CD4-positive, alpha-beta T cell treated with Interleukin-6 at 100 ng/mL for 8 hours (primary cell): ENCODE data around the gene SIGLEC6.

Experiments used
- DNase-seq: peaks from one replicate; pipeline ENCODE4 v3.0.0-alpha.2; 2020; ENCODE audit warnings: mixed read lengths, low spot score

Gene SIGLEC6

GRCh38 chr19:51473009-51473707 lies 58.3 kb downstream of the SIGLEC6 start:
- peak; percentile 70 for DNase-seq

- no peak for DNase-seq
Measured at GRCh38 chr19:51472607-51473006, 58.9 kb downstream of the SIGLEC6 start.

- no peak for DNase-seq
Measured at GRCh38 chr19:51471527-51471926, 59.9 kb downstream of the SIGLEC6 start.

GRCh38 chr19:51470966-51471365 lies 60.5 kb downstream of the SIGLEC6 start:
- no peak for DNase-seq

DNA sequence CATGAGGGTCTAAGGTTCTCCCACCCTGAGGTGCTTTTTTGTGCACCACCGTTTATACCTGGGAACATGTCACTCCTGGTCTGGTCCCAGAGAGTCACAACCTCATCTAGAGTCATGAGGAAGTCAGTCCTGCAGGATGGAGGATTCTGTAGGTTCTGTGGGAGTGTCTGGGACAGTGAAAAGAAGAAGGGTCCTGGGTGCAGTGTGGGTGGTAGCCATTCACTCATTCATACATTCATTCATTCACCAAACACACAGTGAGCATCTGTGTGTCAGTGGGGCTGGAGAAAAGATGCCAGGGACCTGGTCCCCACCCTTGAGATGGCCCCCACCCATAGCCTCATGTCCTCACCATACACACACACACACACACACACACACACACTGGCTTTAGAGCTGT lies 61.8 kb downstream of the SIGLEC6 start:
- no peak for DNase-seq

DNA sequence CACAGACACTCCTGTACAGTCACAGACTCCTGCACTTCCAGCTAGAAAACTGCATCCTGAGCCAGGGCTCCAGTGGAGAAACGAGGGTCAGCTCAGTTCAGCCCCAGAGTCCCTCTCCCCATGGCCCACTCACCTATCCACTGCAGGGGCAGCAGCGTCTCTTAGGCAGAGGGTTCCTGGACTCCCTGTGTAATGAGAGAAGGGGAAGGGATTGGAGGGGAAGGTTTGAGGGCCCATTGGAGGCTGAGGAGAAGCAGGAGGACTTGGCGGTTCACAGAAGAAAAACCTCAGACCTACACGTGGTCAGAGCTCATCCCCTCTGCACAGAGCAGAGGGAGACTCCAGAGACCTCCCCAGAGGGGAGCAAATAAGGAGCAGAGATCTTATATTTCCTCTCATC lies 62.3 kb downstream of the SIGLEC6 start:
- no peak for DNase-seq

GRCh38 chr19:51468545-51468920 lies 62.9 kb downstream of the SIGLEC6 start:
- no peak for DNase-seq

DNA sequence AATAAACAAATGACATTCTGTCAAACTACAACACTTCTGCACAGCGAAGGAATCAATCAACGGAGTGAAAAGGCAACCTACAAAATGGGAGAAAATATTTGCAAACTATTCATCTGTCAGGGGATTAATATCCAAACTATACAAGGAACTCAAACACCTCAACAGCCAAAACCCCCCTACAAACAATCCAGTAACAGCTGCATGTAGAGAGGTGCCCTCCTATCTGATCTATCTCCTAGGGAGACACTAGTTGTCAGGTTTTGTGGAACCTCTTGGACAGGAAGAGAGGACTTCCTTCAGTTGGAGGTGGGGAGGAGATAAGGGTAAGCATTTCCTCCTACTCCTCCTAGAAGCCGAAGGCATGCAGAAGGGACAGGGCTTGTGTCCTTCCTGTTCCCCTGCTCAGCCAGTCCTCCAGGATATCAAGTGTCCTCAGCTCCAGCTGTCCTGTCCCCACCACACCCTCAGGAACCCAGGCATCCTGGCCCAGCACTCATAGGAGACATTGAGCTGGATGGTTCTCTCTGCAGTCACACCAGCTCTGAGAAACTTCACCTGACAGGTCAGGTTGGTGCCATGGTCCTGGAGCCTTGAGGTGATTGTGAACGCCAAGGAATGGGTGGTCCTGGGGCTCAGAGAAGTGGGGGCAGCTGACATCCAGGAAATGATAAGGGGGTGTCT lies 63.5 kb downstream of the SIGLEC6 start:
- no peak for DNase-seq
